HG03139 (cell line): ENCODE results near the gene COG5.

Source experiments
- ATAC-seq: cut with Tn5 transposase; IDR thresholded peaks from one replicate; pipeline ENCODE4 v1.9.1; 2021; ENCODE audit not compliant: unreplicated experiment

Gene COG5

DNA sequence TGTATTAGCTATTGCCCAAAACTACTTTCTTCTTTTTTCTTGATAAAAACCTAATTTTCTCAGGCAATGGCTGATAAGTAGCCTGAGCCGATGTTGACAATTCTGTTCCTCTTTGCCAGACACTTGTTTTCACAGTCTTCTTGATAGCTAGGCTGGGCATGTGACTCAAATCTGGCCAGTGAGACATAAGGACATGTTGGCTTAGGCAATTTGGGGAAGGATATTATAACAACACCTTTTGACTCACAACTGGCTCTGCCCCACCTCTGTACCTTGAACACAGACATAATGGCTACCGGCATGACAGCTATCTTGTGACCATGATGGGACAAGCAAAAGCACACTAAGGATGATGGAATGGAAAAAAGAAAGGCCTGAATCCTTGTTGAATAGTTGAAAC is 166.7 kb downstream of the COG5 start:
- no peak for ATAC-seq

DNA sequence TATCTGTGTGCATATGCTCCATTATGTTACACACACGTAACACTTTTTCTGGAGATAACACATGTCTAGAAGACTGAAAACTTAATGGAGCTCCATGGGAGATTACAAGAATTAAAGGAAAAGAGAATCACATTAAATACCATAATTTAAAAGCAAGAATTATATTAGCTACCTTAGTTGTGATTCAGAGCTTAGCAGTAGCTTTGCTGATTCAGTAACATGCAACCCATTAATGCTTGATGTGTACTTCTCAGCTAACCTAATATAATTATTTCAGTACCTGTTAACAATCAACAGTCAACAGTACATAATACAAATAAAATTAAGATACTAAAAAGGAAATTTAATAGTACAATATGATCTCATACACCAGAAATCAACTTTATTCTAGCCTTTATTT is 167.6 kb downstream of the COG5 start:
- no peak for ATAC-seq

DNA sequence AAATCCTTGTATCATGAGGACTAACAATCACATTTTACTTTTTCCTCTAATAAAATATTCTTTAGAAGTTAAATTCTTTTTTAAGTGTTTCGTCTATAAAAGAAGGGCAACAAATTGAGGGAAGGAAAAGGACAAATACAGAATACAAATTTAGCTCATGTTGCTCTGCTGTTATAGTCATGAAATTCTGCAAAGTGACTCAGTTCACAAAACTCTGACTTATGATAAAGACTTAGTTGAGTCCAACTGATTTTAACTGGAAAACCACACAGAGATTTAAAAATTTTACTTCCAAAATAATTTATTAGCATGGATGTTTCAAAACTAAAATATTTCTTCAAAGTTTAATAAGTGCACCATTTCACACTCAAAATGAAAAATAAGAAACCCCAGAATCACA is 168.9 kb downstream of the COG5 start:
- no peak for ATAC-seq

DNA sequence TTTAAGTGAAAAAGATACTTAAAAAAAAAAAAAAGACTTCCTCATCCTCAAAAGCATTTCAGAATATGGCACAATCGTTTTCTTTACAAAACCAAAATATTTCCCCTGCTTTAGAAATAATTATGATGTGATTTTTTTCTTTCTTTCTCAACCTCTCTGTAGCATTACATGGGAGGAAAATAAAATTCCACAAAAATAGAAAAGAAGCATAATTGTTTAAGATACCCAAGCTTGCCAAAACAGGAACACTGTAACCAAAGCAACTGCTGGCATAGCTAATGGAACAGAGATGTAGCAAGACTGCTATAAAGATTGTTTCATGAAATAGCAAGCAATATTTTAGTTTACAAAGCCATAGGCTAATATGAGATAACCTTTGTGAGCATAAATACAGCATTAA is 169.4 kb downstream of the COG5 start:
- no peak for ATAC-seq

DNA sequence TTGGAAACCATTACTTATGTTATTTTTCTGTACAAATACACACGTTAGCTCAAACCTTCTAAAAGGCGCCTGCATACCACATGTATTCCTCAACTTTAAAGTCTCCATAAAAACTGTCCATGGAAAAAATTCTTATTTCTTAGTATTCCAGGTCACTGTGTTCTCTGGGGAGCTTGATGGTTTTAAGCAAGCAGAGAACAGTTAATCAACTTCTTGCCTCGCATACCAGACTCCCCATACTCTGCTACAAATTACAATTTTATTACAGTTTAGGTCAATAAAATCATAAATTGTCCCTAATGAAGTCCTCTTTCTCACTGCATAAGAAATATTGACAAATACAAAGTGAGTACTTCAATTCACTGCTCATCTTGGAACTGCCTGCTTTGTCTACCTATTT is 170.9 kb downstream of the COG5 start:
- ATAC-seq = no peak

DNA sequence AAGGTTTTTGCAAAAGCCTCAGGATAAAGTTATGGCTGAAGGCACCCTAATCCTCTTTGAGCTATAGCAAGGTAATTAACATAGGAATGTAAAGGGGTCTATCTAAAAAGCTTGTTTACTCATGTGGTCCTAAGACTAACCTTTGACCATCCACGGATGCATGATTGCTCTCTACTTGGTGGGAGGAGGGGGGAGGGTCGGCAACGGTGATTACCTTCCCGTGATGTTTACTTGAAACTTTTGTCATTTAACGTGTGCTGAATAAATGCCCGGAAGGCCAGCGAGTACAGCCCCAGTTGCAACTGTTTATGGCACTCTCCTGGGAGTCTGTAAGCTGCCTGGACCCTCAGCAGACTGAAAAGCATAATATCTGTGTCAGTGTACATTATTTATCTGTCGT is 172.8 kb downstream of the COG5 start:
- ATAC-seq = no peak

DNA sequence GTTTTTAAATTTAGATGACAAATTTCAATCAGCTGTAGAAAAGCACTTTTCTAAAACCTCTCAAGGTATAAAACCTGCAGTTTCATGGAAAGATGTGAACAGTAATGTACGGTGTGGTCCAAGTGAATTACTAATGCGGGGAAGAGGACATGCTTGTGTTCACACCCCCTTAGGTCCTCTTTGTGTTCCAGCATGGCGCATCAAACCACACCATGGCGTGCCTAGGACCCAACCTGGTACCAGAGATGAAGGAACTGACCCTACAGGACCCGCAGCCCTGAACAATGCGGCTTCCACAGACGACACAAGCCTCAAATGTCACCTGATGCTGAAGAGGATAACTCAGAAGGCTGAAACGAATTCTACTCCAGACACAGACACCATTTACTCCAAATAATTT is 175.1 kb downstream of the COG5 start:
- ATAC-seq = no peak

DNA sequence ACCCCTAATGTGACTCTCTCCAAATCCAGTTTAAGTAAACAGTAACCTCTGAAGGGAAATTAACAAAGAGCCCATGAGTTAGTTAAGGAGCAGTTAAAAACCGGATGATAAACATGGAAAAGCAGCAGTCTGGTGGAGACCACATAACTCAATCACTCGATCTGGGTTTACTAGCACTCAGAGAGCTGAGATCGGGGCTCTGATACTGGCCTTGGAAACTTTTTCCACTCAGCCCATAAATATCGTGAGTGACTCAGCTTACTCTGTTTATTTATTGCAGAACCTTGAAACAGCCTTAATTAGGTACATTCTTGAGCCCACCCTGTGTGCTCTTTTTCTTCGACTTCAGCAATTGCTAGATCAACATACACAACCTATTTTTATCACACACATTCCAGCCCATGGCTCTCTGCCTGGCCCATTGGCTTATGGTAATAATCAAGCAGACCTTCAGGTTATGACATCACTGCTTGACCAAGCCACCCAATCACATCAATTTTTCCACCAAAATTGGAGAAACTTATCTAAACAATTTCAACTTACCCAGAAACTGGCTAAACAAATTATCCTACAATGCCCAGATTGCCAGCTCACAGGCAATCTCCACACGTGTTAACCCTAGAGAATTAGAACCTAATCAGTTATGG is 176.0 kb downstream of the COG5 start:
- ATAC-seq = no peak

DNA sequence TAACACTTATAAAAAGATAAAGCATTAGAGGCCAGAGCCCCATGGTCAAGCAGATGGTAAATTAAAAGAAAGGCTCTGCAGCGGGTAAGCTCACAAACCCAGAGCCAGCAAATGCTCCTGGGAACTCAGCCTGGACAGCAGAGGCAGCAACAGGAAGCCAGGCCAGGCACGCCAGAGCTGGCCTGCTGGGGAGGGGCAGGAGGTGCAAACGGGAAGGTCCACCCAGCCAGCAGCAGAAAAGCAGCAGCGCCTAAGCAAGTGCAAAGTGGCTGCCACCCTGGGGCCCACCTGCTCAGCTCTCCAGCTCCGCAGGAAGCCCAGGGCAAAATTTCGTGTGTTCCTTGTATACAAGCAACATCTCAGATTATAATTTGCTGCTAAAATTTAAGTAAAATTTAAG is 176.6 kb downstream of the COG5 start:
- no peak for ATAC-seq

DNA sequence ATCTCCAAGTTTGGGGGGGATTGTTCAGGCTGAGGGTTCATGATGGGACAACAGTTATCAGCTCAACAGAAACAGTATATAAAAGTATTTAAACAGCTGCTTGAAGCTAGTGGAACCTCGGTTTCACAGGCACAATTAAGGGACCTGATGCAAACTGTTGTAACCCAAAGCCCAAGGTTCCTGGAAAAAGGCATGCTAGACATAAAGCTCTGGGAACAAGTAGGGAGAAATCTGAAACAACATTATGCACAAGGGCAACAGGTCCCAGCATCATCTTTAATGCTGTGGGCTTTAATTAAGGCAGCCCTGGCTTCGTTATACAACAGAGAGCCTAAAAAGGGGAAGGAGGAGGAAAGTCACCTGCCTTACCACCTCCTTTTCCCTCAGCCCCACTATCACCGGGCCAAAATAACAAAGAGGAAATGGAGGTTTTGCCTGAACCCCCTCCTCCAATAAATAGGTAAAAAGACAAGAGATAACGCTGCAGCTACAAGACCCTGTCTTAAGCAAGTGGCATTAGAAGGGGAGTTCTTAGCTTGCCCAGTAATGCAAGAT is 177.1 kb downstream of the COG5 start:
- no peak for ATAC-seq

DNA sequence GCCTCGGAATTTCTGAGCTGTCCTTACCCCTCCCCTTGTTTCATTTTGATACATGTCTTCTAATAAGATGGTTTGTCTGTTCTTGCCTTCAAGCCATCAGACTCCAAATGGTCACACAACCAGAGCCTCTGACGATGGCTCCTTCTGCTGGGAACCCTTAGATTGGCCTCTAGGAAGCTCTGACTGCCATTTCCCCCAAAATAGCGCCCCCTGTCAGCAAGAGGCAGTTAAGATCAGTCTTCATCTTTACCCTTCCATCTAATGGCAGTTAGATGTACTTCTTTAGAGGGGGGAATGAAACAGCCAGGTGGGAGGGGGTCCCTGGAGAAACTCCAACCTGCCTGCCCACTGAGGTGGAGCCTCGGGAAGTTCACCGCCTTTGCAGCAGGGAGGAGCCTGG is 179.7 kb downstream of the COG5 start:
- no peak for ATAC-seq

DNA sequence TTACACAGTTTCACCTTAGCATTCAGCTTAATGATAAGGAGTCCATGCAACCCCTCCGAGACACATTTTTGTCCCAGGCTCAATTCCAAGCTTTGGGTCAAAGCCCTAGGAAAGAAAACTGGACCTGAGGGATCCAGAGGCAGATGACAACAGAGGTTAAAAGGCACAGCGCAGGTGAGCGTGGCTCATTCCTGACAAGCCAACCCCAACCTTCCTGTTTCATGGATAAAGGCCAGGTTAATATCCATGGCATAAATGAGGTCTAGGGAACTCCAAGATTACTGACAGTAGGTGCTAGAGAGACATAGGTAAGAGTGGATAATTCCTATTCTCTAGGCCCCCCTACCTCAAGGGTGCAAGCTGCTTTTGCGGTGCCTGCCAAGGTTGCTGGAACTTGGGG is 180.5 kb downstream of the COG5 start:
- no peak for ATAC-seq

DNA sequence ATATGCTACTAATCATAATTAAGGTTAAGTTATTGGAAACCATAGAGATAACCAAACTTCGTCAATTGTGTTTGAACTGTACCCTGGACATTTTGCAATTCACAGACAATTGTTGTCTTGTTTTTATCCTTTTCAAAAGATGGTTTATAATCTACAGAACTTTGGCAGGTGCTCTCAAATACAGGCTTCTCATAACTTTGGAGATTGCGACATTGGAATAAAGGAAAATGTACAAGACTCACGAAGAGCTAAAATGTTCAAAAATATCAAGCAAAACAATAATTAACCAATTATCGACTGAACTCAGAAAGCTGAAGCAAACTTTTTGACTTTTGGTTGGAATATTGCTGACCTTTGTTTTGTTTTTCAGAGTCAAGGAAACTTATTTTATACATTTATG is 182.3 kb downstream of the COG5 start:
- ATAC-seq = no peak

DNA sequence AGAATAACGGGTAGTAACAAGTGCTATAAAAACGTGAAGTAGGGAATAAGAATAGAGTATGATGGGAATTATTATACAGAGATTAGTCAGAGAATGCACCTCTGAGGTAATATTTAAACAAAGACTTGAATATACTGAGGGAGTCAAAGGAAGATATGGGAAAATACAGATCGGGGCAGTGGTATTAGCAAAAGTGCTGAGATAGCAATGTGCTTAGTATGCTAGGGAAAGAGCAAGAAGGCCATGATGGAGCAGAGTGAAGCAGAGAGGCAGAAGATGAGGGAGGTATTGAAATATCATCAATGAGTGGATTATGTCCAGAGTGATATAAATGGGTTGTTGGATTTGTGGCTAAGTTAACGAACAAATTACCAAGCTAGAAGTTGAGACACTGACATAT is 190.4 kb downstream of the COG5 start:
- no peak for ATAC-seq

DNA sequence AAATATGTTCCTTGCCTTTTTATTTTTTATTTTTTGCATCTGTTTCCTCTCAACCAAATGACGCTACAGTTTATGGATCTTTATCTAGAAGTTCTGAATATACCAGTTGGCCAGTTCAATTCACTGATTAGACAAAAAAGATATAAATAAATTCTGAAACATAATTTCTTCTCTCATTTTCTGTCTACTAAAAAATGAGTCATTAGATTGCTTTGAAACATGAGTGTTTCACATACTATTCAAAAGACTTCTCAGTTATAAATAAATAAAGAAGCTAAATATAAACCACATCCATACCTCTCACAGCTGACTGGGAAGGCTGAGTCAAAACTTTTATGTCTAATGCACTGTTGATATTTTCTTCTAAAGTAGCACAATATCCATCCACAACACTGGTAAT is 191.4 kb downstream of the COG5 start:
- ATAC-seq = no peak

DNA sequence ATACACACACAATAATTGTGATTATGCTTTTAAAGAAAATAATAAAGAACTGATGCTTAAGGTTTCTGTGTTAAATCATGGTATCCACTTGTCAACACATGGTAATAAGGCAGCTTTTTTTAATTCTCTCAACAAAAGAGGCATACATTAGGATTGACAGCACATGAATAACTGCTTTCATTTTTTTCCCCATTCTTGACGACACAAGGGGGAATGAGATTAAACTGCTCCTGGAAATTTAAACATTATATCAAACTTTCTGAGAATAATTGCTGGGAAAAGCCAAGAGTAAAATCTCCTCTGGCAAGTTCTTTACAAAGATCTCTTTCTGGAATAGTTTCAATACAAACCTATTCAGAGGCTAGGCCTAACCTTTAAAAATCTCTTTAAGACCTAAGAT is 192.9 kb downstream of the COG5 start:
- no peak for ATAC-seq

DNA sequence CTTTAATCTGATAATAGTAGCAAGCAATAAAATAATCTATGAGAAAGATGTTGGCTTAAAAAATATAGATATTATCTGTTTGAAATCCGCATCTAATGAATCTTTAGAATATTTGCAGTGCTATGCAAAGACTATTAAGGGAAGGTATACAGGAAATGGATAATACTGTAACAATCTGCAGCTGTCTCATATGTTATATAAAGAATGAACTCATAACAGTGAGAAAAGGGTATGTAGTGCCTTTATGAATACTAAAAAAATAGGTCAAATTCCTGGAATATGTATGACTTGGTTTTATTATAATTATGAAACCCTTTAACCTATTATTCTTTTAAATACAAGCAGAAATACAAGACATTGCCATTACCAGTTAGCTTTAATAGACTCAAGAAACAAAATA is 198.9 kb downstream of the COG5 start:
- no peak for ATAC-seq

DNA sequence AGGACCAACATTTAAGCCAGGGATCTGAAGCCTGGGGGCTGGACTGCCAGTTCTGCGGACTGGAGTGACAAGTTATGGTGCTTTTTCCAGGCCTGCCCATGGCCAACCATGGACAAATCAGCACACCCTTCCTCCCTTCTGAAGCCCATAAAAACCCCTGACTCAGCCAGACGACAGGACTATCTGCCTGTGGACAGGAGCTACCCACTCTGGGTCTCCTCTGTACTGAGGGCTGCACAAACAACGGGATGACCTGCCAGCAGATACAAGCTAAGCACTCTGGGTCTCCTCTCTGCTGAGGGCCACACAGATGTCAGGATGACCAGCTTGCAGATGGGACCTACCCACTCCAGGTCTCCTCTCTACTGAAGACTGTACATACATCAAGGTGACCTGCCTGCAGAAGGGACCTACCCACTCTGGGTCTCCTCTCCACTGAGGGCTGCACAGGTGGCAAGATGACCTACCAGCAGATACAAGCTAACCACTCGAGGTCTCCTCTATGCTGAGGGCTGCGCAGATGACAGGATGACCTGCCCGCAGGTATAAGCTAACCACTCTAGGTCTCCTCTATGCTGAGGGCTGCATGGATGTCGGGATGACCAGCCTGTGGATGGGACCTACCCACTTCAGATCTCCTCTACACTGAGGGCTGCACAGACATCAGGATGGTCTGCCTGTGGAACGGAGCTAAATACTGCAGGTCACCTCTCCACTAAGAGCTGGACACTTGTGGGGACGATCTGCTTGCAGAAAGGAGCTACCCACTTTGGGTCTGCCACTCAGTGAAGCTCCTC is 204.0 kb downstream of the COG5 start:
- ATAC-seq = no peak

DNA sequence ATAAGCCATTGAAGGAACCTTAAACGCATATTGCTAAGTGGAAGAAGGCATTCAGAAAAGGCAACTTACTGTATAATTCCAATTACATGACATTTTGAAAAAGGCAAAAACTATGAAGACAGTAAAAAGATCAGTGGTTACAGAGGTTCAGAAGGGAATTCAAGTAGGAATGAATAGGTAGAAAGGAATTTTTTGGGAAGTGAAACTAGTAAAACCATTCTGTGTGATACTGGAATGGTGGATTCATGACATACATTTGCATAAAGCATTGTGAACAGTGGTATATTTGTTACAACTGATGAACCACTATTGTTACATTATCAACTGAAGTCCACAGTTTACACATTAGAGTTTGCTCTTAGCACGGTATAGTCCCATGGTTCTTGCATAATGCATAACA is 208.1 kb downstream of the COG5 start:
- ATAC-seq = no peak

DNA sequence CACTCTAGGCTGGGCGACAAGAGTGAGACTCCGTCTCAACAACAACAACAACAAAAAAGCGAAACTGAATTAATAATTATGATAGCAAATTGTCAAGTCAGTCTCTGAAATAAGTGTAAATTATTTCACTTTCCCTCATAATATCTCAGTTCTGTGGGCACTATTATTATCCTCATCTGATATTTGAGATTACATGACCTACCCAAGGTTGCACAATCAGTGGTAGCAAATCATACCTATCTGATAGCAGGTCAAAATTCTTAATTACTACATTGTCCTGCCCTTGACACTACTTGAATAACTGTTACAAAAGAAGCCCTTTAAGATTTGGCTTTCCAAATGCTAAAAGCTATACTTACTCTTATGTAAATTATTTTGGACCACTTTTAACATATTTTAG is 209.1 kb downstream of the COG5 start:
- ATAC-seq = no peak

DNA sequence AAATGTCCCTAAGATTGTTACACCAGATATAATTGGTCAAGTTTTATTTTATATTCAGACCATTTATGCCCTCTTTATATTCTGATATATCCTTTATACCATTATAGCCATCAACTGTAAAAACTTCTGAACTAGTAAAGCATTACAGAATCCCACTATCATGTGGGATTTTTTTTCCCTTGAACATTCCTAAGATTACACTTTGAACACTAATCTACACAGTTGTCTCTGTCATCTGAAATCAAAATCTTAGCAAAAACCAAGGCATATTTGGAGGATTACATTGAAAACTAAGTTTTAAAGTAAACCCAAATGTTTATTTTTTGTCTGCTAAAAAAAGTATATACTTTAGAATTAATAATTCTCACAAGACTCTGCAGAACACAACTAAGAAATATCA is 210.0 kb downstream of the COG5 start:
- no peak for ATAC-seq

DNA sequence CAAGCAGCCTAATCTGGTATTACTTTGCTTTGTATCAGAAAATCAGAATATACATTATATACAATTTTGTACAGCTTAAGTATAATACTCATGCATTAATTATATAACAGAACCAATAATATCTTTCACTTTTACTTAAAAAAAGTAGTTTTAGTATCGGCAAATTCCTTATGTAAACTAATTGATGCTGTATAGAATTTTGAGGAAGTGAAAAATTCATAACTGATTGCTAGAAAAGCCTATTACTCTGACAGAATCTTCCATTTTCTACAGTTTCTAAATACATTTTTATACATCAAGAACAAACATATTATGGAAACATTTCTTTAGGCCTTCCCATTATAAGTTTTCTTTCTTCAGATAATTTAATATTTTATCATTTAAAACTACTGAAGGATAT is 217.8 kb downstream of the COG5 start:
- no peak for ATAC-seq

DNA sequence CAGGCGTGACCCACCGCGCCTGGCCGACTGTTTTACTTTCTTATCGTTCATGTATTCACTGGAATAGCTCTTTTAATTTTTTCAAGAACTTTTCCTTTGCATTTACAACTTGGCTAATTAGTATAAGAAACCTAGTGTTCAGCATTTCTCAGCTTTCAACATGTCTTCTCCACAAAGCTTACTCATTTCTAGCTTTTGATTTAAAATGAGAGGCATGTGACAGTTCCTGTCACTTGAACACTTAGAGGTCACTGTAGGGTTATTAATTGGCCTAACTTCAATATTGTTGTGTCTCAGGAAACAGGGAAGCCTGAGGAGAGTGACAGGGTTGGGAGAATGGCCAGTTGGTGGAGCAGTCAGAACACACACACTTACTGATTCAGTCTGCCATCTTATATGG is 218.9 kb downstream of the COG5 start:
- no peak for ATAC-seq
